ENCODE measurements around the gene MSL3B.

The MSL3B gene

GRCh38 chr2:233854241-233854981, 13.8 kb downstream of the MSL3B start, which contains the start of gene HJURP:
Gene HJURP (minus strand): TSS chr2:233854535. CDS start chr2:233854500, 35 bp downstream.
- peak; percentile 95 for DNase-seq (ENCODE audit: low spot score)
- Histone ChIP-seq H2BK15ac (ENCODE audit: low read length) (no peak within 1 kb of the TSS), H3K4me2 (ENCODE audit: insufficient read depth, low read length, poor library complexity, severe bottlenecking) (peak within 1 kb of the TSS; percentile 85), H3K36me3 (replicated peaks in 1 of 2; ENCODE audit: control insufficient read depth in 2 of 2, insufficient read depth in 2 of 2, low read length in 2 of 2) (peaks cover 21 to 41% of the 10 kb centered on the region in 2 donors), H3K14ac (ENCODE audit: low read length) (peak within 1 kb of the TSS; percentile 86), H2BK5ac (ENCODE audit: low read length) (peak within 1 kb of the TSS; percentile 85), H2AFZ (ENCODE audit: low read length) (peak within 1 kb of the TSS; percentile 97), H3K27me3 (ENCODE audit: control insufficient read depth in 3 of 3, insufficient read depth in 3 of 3, low read depth in 1 of 3, low read length in 3 of 3) (no peaks in the 10 kb centered on the region), H4K91ac (ENCODE audit: low read depth, low read length, poor library complexity) (peak within 1 kb of the TSS; percentile 46), H3K4ac (ENCODE audit: low read length) (no peak within 1 kb of the TSS), H3K4me1 (ENCODE audit: control insufficient read depth in 2 of 2, insufficient read depth in 1 of 2, low read depth in 1 of 2, low read length in 2 of 2) (peaks cover 5 to 14% of the 10 kb centered on the region in 2 donors), H3K27ac (replicated peaks; ENCODE audit: low read length) (peak within 1 kb of the TSS; percentile 40), H3K4me3 (ENCODE audit: low read length in 2 of 2) (peak within 1 kb of the TSS; percentile 96 to 97), H4K8ac (ENCODE audit: low read depth, low read length) (no peak within 1 kb of the TSS), H3K23ac (ENCODE audit: low read depth, low read length, poor library complexity) (peak within 1 kb of the TSS; percentile 89), H3K9me3 (replicated peaks in 1 of 2; ENCODE audit: control insufficient read depth in 2 of 2, insufficient read depth in 1 of 2, low read depth in 1 of 2, low read length in 2 of 2) (no peaks in the 10 kb centered on the region), H3K79me1 (ENCODE audit: low read depth, low read length) (peaks cover 3% of the 10 kb centered on the region), H3K9ac (ENCODE audit: low read depth, low read length, poor library complexity) (peak within 1 kb of the TSS; percentile 98), H3K18ac (ENCODE audit: low read length) (peak within 1 kb of the TSS; percentile 98), H2BK120ac (ENCODE audit: low read depth, low read length) (peak within 1 kb of the TSS; percentile 47), H2AK5ac (ENCODE audit: low read depth, low read length) (peak within 1 kb of the TSS; percentile 81), H2BK12ac (ENCODE audit: low read length) (no peak within 1 kb of the TSS)
- WGBS, 2 donors (ENCODE audit: extremely low coverage in 2 of 2, insufficient read length in 2 of 2, insufficient replicate concordance in 1 of 2): no CpG with 5 or more reads among the region's 60 CpGs

- Histone ChIP-seq H2BK120ac (ENCODE audit: low read depth, low read length) (peak overlapping the region; percentile 47), H3K9ac (ENCODE audit: low read depth, low read length, poor library complexity) (peak overlapping the region; percentile 98), H3K27ac (replicated peaks; ENCODE audit: low read length) (no peak overlapping the region), H4K8ac (ENCODE audit: low read depth, low read length) (no peak overlapping the region), H3K4me1 (ENCODE audit: control insufficient read depth in 2 of 2, insufficient read depth in 1 of 2, low read depth in 1 of 2, low read length in 2 of 2) (peaks cover 5 to 14% of the 10 kb centered on the region in 2 donors), H4K91ac (ENCODE audit: low read depth, low read length, poor library complexity) (no peak overlapping the region), H2BK15ac (ENCODE audit: low read length) (no peak overlapping the region), H3K79me1 (ENCODE audit: low read depth, low read length) (peaks cover 6% of the 10 kb centered on the region), H2BK12ac (ENCODE audit: low read length) (no peak overlapping the region), H3K27me3 (ENCODE audit: control insufficient read depth in 3 of 3, insufficient read depth in 3 of 3, low read depth in 1 of 3, low read length in 3 of 3) (no peaks in the 10 kb centered on the region), H3K23ac (ENCODE audit: low read depth, low read length, poor library complexity) (no peak overlapping the region), H3K9me3 (replicated peaks in 1 of 2; ENCODE audit: control insufficient read depth in 2 of 2, insufficient read depth in 1 of 2, low read depth in 1 of 2, low read length in 2 of 2) (no peaks in the 10 kb centered on the region), H3K36me3 (replicated peaks in 1 of 2; ENCODE audit: control insufficient read depth in 2 of 2, insufficient read depth in 2 of 2, low read length in 2 of 2) (peaks cover 27 to 46% of the 10 kb centered on the region in 2 donors), H3K4ac (ENCODE audit: low read length) (no peak overlapping the region), H3K14ac (ENCODE audit: low read length) (peak overlapping the region; percentile 86), H2AFZ (ENCODE audit: low read length) (peak overlapping the region; percentile 97), H2AK5ac (ENCODE audit: low read depth, low read length) (peak overlapping the region; percentile 81), H3K18ac (ENCODE audit: low read length) (peak overlapping the region; percentile 98), H2BK5ac (ENCODE audit: low read length) (peak overlapping the region; percentile 85), H3K4me3 (ENCODE audit: low read length in 2 of 2) (peak overlapping the region; percentile 96 to 97), H3K4me2 (ENCODE audit: insufficient read depth, low read length, poor library complexity, severe bottlenecking) (peak overlapping the region; percentile 73)
- no peak for DNase-seq (ENCODE audit: low spot score)
- WGBS, 2 donors (ENCODE audit: extremely low coverage in 2 of 2, insufficient read length in 2 of 2, insufficient replicate concordance in 1 of 2): no CpG with 5 or more reads among the region's 25 CpGs
These were observed 14.3 kb downstream of the MSL3B start for GRCh38 chr2:233853883-233854240.

- WGBS, 2 donors (ENCODE audit: extremely low coverage in 2 of 2, insufficient read length in 2 of 2, insufficient replicate concordance in 1 of 2): no CpG with 5 or more reads among the region's 8 CpGs
- no peak overlapping the region for H2BK120ac ChIP-seq (ENCODE audit: low read depth, low read length)
These were observed 14.8 kb downstream of the MSL3B start for GRCh38 chr2:233853353-233853752.

GRCh38 chr2:233852056-233852455, 16.1 kb downstream of the MSL3B start:
- no peak overlapping the region for H2AFZ ChIP-seq (ENCODE audit: low read length)
- H3K4ac ChIP-seq (ENCODE audit: low read length): no peak overlapping the region
- H2BK12ac ChIP-seq (ENCODE audit: low read length): no peak overlapping the region
- no peak overlapping the region for H3K4me2 ChIP-seq (ENCODE audit: insufficient read depth, low read length, poor library complexity, severe bottlenecking)
- H3K27me3 ChIP-seq (ENCODE audit: control insufficient read depth in 3 of 3, insufficient read depth in 3 of 3, low read depth in 1 of 3, low read length in 3 of 3): no peaks in the 10 kb centered on the region
- H3K4me3 ChIP-seq (ENCODE audit: low read length in 2 of 2): peak overlapping the region in 1 of 2 donors; percentile 96
- H3K36me3 ChIP-seq (replicated peaks in 1 of 2; ENCODE audit: control insufficient read depth in 2 of 2, insufficient read depth in 2 of 2, low read length in 2 of 2): peaks cover 42 to 64% of the 10 kb centered on the region in 2 donors
- H3K79me1 ChIP-seq (ENCODE audit: low read depth, low read length): peaks cover 12% of the 10 kb centered on the region
- no peak overlapping the region for H3K23ac ChIP-seq (ENCODE audit: low read depth, low read length, poor library complexity)
- no peak overlapping the region for H3K9ac ChIP-seq (ENCODE audit: low read depth, low read length, poor library complexity)
- H2AK5ac ChIP-seq (ENCODE audit: low read depth, low read length): no peak overlapping the region
- H3K14ac ChIP-seq (ENCODE audit: low read length): no peak overlapping the region
- DNase-seq (ENCODE audit: low spot score): no peak
- H3K27ac ChIP-seq (replicated peaks; ENCODE audit: low read length): no peak overlapping the region
- no peak overlapping the region for H3K18ac ChIP-seq (ENCODE audit: low read length)
- H3K9me3 ChIP-seq (replicated peaks in 1 of 2; ENCODE audit: control insufficient read depth in 2 of 2, insufficient read depth in 1 of 2, low read depth in 1 of 2, low read length in 2 of 2): no peaks in the 10 kb centered on the region
- no peak overlapping the region for H4K91ac ChIP-seq (ENCODE audit: low read depth, low read length, poor library complexity)
- H2BK120ac ChIP-seq (ENCODE audit: low read depth, low read length): no peak overlapping the region
- H2BK15ac ChIP-seq (ENCODE audit: low read length): no peak overlapping the region
- no CpG with 5 or more reads among the region's 3 CpGs for WGBS, 2 donors (ENCODE audit: extremely low coverage in 2 of 2, insufficient read length in 2 of 2, insufficient replicate concordance in 1 of 2)
- H2BK5ac ChIP-seq (ENCODE audit: low read length): no peak overlapping the region
- no peak overlapping the region for H4K8ac ChIP-seq (ENCODE audit: low read depth, low read length)
- peaks cover 5 to 14% of the 10 kb centered on the region in 2 donors for H3K4me1 ChIP-seq (ENCODE audit: control insufficient read depth in 2 of 2, insufficient read depth in 1 of 2, low read depth in 1 of 2, low read length in 2 of 2)

More at GRCh38 chr2:233853353-233853752, 14.8 kb downstream of the MSL3B start:
- H2BK5ac ChIP-seq (ENCODE audit: low read length): no peak overlapping the region
- H3K4me2 ChIP-seq (ENCODE audit: insufficient read depth, low read length, poor library complexity, severe bottlenecking): peak overlapping the region; percentile 73
- no peak overlapping the region for H3K23ac ChIP-seq (ENCODE audit: low read depth, low read length, poor library complexity)
- no peak for DNase-seq (ENCODE audit: low spot score)
- no peaks in the 10 kb centered on the region for H3K9me3 ChIP-seq (replicated peaks in 1 of 2; ENCODE audit: control insufficient read depth in 2 of 2, insufficient read depth in 1 of 2, low read depth in 1 of 2, low read length in 2 of 2)
- H3K27ac ChIP-seq (replicated peaks; ENCODE audit: low read length): no peak overlapping the region
- H3K18ac ChIP-seq (ENCODE audit: low read length): no peak overlapping the region
- H4K8ac ChIP-seq (ENCODE audit: low read depth, low read length): no peak overlapping the region
- H3K27me3 ChIP-seq (ENCODE audit: control insufficient read depth in 3 of 3, insufficient read depth in 3 of 3, low read depth in 1 of 3, low read length in 3 of 3): no peaks in the 10 kb centered on the region
- no peak overlapping the region for H2BK15ac ChIP-seq (ENCODE audit: low read length)
- peak overlapping the region; percentile 38 for H4K91ac ChIP-seq (ENCODE audit: low read depth, low read length, poor library complexity)
- peaks cover 11% of the 10 kb centered on the region for H3K79me1 ChIP-seq (ENCODE audit: low read depth, low read length)
- H3K36me3 ChIP-seq (replicated peaks in 1 of 2; ENCODE audit: control insufficient read depth in 2 of 2, insufficient read depth in 2 of 2, low read length in 2 of 2): peaks cover 32 to 51% of the 10 kb centered on the region in 2 donors
- peak overlapping the region; percentile 96 to 97 for H3K4me3 ChIP-seq (ENCODE audit: low read length in 2 of 2)
- no peak overlapping the region for H2AFZ ChIP-seq (ENCODE audit: low read length)
- H3K4ac ChIP-seq (ENCODE audit: low read length): no peak overlapping the region
- no peak overlapping the region for H2BK12ac ChIP-seq (ENCODE audit: low read length)
- H3K14ac ChIP-seq (ENCODE audit: low read length): no peak overlapping the region
- no peak overlapping the region for H2AK5ac ChIP-seq (ENCODE audit: low read depth, low read length)
- peak overlapping the region; percentile 71 for H3K9ac ChIP-seq (ENCODE audit: low read depth, low read length, poor library complexity)
- H3K4me1 ChIP-seq (ENCODE audit: control insufficient read depth in 2 of 2, insufficient read depth in 1 of 2, low read depth in 1 of 2, low read length in 2 of 2): peaks cover 5 to 14% of the 10 kb centered on the region in 2 donors
